LNCaP clone FGC (cell line): ENCODE measurements around the gene GALNT1.
"Not testable (repeated sequence)": the region's sequence is repeated elsewhere in the genome, so short reads cannot be mapped to it uniquely, and the experiment has no call there.

Experiments
- DNase-seq: peaks from one replicate; pipeline ENCODE4 v3.0.0-alpha.2; 2011; ENCODE audit warnings: low read depth
- H3K4me3 ChIP-seq: 2 replicates; pipeline ENCODE4 v1.5.1; 2011; ENCODE audit warnings: mild to moderate bottlenecking, low read depth, low read length, control low read depth
- CTCF ChIP-seq: IDR thresholded peaks from 2 replicates; pipeline ENCODE4 v1.5.1; 2012; ENCODE audit warnings: mild to moderate bottlenecking; ENCODE audit not compliant: control insufficient read depth, insufficient read depth; ENCODE audit errors: extremely low read depth

GALNT1 gene

GRCh38 chr18:35559867-35560266, 21.7 kb upstream of the GALNT1 start:
- no peak overlapping the region for H3K4me3 ChIP-seq
- DNase-seq = no peak
- TF ChIP-seq CTCF = no peak

- DNase-seq = no peak
- TF ChIP-seq CTCF = no peak
- H3K4me3 ChIP-seq = no peak overlapping the region
Observed at GRCh38 chr18:35564795-35565453, 16.6 kb upstream of the GALNT1 start.

GRCh38 chr18:35566019-35566418, 15.5 kb upstream of the GALNT1 start:
- TF ChIP-seq CTCF = no peak
- H3K4me3 ChIP-seq = no peak overlapping the region
- no peak for DNase-seq

GRCh38 chr18:35570182-35570581, 11.4 kb upstream of the GALNT1 start:
- no peak overlapping the region for H3K4me3 ChIP-seq
- no peak for DNase-seq
- TF ChIP-seq CTCF = no peak

GRCh38 chr18:35571138-35571537, 10.4 kb upstream of the GALNT1 start:
- DNase-seq = no peak
- TF ChIP-seq CTCF = no peak

GRCh38 chr18:35572644-35573043, 8.9 kb upstream of the GALNT1 start:
- H3K4me3 ChIP-seq = no peak overlapping the region
- no peak for TF ChIP-seq CTCF
- DNase-seq = no peak

More at GRCh38 chr18:35571138-35571537, 10.4 kb upstream of the GALNT1 start:
- no peak overlapping the region for H3K4me3 ChIP-seq

GRCh38 chr18:35573531-35573930, 8.0 kb upstream of the GALNT1 start:
- H3K4me3 ChIP-seq = no peak overlapping the region
- no peak for TF ChIP-seq CTCF

GRCh38 chr18:35576240-35576845, 5.2 kb upstream of the GALNT1 start:
- H3K4me3 ChIP-seq, DNase-seq: not testable (repeated sequence)

More at GRCh38 chr18:35573531-35573930, 8.0 kb upstream of the GALNT1 start:
- DNase-seq = no peak
